HepG2 (cell line): ENCODE data around the gene TRIM44. TPM values are rescaled to one million over a fixed set of nuclear protein-coding genes. Genes with fewer than 3 reads are reported as not detected.
A peak's percentile ranks its signal among the peaks of the same experiment; 100 is the strongest.

Experiments used
- ATAC-seq: fragments of 200-7000 bp; cut with Tn5 transposase; 3 replicates; pipeline ENCODE4 v1.9.1; 2020; ENCODE audit warnings: mild to moderate bottlenecking, moderate library complexity
- BruUV-seq: library from RNA; stranded (reverse); fragments of 400-500 nt; replicated peaks from 2 replicates; lab custom pipeline; 2021; lab: Mats Ljungman, UMichigan
- CTCF ChIA-PET: fragments of 300-600 bp; formaldehyde crosslinking; extraction: SDS; loops from one replicate; lab custom pipeline; 2021; ENCODE audit warnings: low total read pairs, inconsistent platforms, low intra/inter-chr PET ratio; lab: Yijun Ruan, JAX
- POLR2A ChIA-PET: fragments of 350-600 bp; sonication (Branson Sonifier 250); formaldehyde crosslinking; loops from one replicate; lab custom pipeline; 2020; ENCODE audit warnings: antibody characterized with exemption, inconsistent platforms; lab: Yijun Ruan, JAX
- DNase-seq: peaks from one replicate; pipeline ENCODE4 v3.0.0-alpha.2; 2015; ENCODE audit warnings: low spot score
- FAIRE-seq: peaks from 3 replicates; lab custom pipeline; 2011; peaks lifted over from hg19 to GRCh38; lab: Jason Lieb, UNC
- H2AFZ ChIP-seq: one replicate; pipeline ENCODE4 v1.6.1; 2011; ENCODE audit warnings: low read length, inconsistent platforms
- H3K27ac ChIP-seq: fragments of 300-600 bp; 3 replicates; pipeline ENCODE4 v1.8.0; 2011; ENCODE audit warnings: mixed run types, mild to moderate bottlenecking, mixed read lengths, low read length, inconsistent platforms; ENCODE audit not compliant: insufficient read depth; ENCODE audit errors: extremely low read length
- H3K27me3 ChIP-seq, 2 experiments: fragments of 200-600 bp in 1 of 2; 2 replicates in 1 of 2; 3 replicates in 1 of 2; pipeline versions ENCODE4 v1.6.0 to v1.8.0; 2011; ENCODE audit warnings: low read length in 2 of 2, mild to moderate bottlenecking in 2 of 2, moderate library complexity in 2 of 2, inconsistent platforms in 1 of 2; ENCODE audit not compliant: insufficient read depth in 2 of 2, control insufficient read depth in 1 of 2
- H3K36me3 ChIP-seq, 2 experiments: fragments of 200-600 bp in 1 of 2; replicated peaks in 1 of 2; 2 replicates in 1 of 2; 3 replicates in 1 of 2; pipeline versions ENCODE4 v1.5.1 to v1.8.0; 2011; ENCODE audit warnings: low read length in 2 of 2, inconsistent platforms in 1 of 2; ENCODE audit not compliant: insufficient read depth in 2 of 2, control insufficient read depth in 1 of 2
- H3K4me1 ChIP-seq: 2 replicates; pipeline ENCODE4 v1.5.1; 2012; ENCODE audit warnings: low read length, inconsistent platforms; ENCODE audit not compliant: insufficient read depth
- H3K4me2 ChIP-seq: 2 replicates; pipeline ENCODE4 v1.6.0; 2011; ENCODE audit warnings: low read depth, low read length, inconsistent platforms
- H3K4me3 ChIP-seq, 3 experiments: fragments of 200-600 bp in 1 of 3; sonication (generic), shearing (Covaris generic) in 1 of 3; replicated peaks in 1 of 3; 2 replicates each; pipeline ENCODE4 v1.5.1; 2011 to 2016; ENCODE audit warnings: low read length in 3 of 3, inconsistent platforms in 2 of 3, low read depth in 2 of 3, mild to moderate bottlenecking in 2 of 3, control low read depth in 1 of 3, mixed read lengths in 1 of 3; ENCODE audit not compliant: insufficient read depth in 1 of 3
- H3K79me2 ChIP-seq: one replicate; pipeline ENCODE4 v1.6.1; 2011; ENCODE audit warnings: low read length, inconsistent platforms; ENCODE audit not compliant: insufficient read depth
- H3K9ac ChIP-seq: 2 replicates; pipeline ENCODE4 v1.6.0; 2011; ENCODE audit warnings: mild to moderate bottlenecking, low read depth, low read length, inconsistent platforms; ENCODE audit not compliant: insufficient read depth
- H3K9me3 ChIP-seq: 2 replicates; pipeline ENCODE4 v1.5.1; 2012; ENCODE audit warnings: mild to moderate bottlenecking, low read length
- H4K20me1 ChIP-seq: 2 replicates; pipeline ENCODE4 v1.6.0; 2011; ENCODE audit warnings: inconsistent platforms, mild to moderate bottlenecking, low read length, moderate library complexity; ENCODE audit not compliant: insufficient read depth
- ELF3 ChIP-seq: IDR thresholded peaks from 2 replicates; pipeline ENCODE4 v1.6.1; 2016; ENCODE audit warnings: missing genetic modification reagents, missing compliant biosample characterization
- HMG20B ChIP-seq: conservative IDR thresholded peaks from 2 replicates; pipeline ENCODE4 v1.6.1; 2016; ENCODE audit warnings: missing genetic modification reagents, missing compliant biosample characterization
- KDM5A ChIP-seq: fragments of 200-600 bp; sonication (generic); IDR thresholded peaks from 2 replicates; pipeline ENCODE4 v1.7.0; 2018; ENCODE audit warnings: antibody characterized with exemption, mild to moderate bottlenecking, low read length, borderline replicate concordance
- MAFF ChIP-seq: IDR thresholded peaks from 2 replicates; pipeline ENCODE4 v1.6.1; 2011; ENCODE audit warnings: low read depth, low read length, improper control_type of control experiment
- MAFK ChIP-seq, 2 experiments: IDR thresholded peaks in 1 of 2; conservative IDR thresholded peaks in 1 of 2; 2 replicates each; pipeline ENCODE4 v1.6.1; 2011; ENCODE audit warnings: improper control_type of control experiment in 2 of 2, low read length in 2 of 2
- PTBP1 ChIP-seq: fragments of 200-400 bp; formaldehyde crosslinking; IDR thresholded peaks from 2 replicates; pipeline ENCODE4 v1.6.1; 2018; ENCODE audit warnings: low read length, low read depth; ENCODE audit not compliant: poor library complexity, severe bottlenecking
- TERF1 ChIP-seq: sonication (generic); formaldehyde crosslinking; IDR thresholded peaks from 2 replicates; pipeline ENCODE4 v1.8.0; 2022; ENCODE audit warnings: mild to moderate bottlenecking, missing genetic modification reagents, moderate library complexity
- XBP1 ChIP-seq: sonication (generic); formaldehyde crosslinking; IDR thresholded peaks from 2 replicates; pipeline ENCODE4 v1.5.0; 2020; ENCODE audit warnings: missing genetic modification reagents
- WGBS: methylation state at CpG from one replicate; pipeline ENCODE4 v1.1.6; 2017; ENCODE audit warnings: low lambda C conversion rate; 5-methylcytosine and 5-hydroxymethylcytosine counted together
- in situ Hi-C: cut with HindIII; loops from 2 replicates; pipeline ENCODE4 v1.10.0; 2017; ENCODE audit warnings: low pct_unique_long_range_greater_than_20kb; ENCODE audit not compliant: extremely low pct_ligation_motif_present
- intact Hi-C: fragments of 100-400 bp; cut with micrococcal nuclease; formaldehyde crosslinking; loops from one replicate; pipeline ENCODE4 v1.10.0; 2022; ENCODE audit not compliant: unreplicated experiment
- polyA plus RNA-seq, 8 experiments: library from polyadenylated mRNA; depleted of rRNA in 3 of 8; stranded (reverse) in 7 of 8; unstranded in 1 of 8; fragments of >200 nt; fragmentation: Illumina TruSeq in 4 of 8; extraction: Trizol in 4 of 8; gene quantifications; 2 replicates each; pipeline versions ENCODE4 v1.2.1 to v1.2.3, GENCODE V29; 2011 to 2016; ENCODE audit warnings: low read depth in 4 of 8, missing spikeins in 1 of 8, mixed read lengths in 1 of 8; ENCODE audit not compliant: insufficient read depth in 1 of 8
- total RNA-seq, 5 experiments: library from RNA; depleted of rRNA; stranded (reverse); fragments of >200 nt; fragmentation: Illumina TruSeq; extraction: Trizol; gene quantifications; 2 replicates each; pipeline ENCODE4 v1.2.3, GENCODE V29; 2016; ENCODE audit warnings: low read depth in 1 of 5

TRIM44 gene
- total and polyA plus RNA-seq, 2 of the 13 experiments (the other 11 are each of a cell fraction or from before 2014, with no cell fraction given): 22.7 to 50.3 TPM

DNA sequence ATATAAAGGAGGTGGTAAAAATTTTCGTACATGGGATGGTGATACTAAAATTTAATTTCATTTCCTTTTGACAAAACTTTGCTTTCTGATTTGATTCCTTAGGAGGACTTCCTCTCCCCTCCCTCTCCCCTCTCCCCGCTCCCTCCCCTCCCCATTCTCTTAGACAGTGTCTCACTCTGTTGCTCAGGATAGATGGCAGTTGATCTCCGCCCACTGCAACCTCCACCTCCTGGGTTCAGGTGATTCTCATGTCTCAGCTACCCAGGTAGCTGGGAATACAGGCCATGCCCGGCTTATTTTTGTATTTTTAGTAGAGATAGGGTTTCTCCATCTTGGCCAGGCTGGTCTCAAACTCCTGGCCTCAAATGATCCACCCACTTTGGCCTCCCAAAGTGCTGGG is 15.9 kb downstream of the TRIM44 start (continued):
- no peak for TF ChIP-seq XBP1 (CRISPR knock-in tag)

DNA sequence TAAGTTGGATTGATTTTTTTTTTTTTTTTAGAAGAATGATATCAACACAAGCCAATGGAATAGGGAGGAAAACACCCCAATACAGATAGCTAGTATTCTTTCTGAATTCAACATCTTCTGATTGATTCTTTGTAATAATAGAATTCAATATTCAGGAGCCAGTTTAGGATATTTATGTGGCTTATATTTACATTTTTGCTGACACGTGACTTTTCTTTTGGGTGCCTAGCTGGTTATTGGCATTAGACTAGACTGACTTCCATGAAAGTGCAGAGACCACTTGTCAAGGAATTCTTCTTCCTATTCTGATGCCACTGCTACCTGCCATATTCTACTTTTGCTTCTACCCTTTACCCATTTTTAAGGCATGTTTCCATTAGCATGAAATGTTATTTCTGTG is 16.4 kb downstream of the TRIM44 start:
- BruUV-seq: no TSS peak
- Histone ChIP-seq H4K20me1 (peaks cover 20% of the 10 kb centered on the region), H3K27ac (no peak overlapping the region), H2AFZ (no peak overlapping the region), H3K36me3 (no peaks in the 10 kb centered on the region; a peak in 2 of 5 replicates), H3K4me3 (no peak overlapping the region), H3K4me2 (no peak overlapping the region), H3K27me3 (no peaks in the 10 kb centered on the region), H3K9ac (no peak overlapping the region), H3K4me1 (peaks cover 32% of the 10 kb centered on the region), H3K79me2 (peaks cover 59% of the 10 kb centered on the region), H3K9me3 (no peaks in the 10 kb centered on the region)
- 100% methylated on average over 1 of the region's 1 CpG for WGBS
- in situ Hi-C loops: no loop called here
- no peak for DNase-seq
- ATAC-seq: no peak
- intact Hi-C loops: no loop called here
- ChIA-PET POLR2A (no interaction called here), CTCF (no interaction called here)
- no peak for FAIRE-seq
- peak; percentile 95 to 98 for TF ChIP-seq MAFK (conservative IDR thresholded peaks at IDR 0.05 in 1 of 2, IDR thresholded peaks at IDR 0.05 in 1 of 2; ENCODE audit: low read length in 2 of 2)
- no peak for TF ChIP-seq KDM5A
- peak; percentile 97 for TF ChIP-seq MAFF

DNA sequence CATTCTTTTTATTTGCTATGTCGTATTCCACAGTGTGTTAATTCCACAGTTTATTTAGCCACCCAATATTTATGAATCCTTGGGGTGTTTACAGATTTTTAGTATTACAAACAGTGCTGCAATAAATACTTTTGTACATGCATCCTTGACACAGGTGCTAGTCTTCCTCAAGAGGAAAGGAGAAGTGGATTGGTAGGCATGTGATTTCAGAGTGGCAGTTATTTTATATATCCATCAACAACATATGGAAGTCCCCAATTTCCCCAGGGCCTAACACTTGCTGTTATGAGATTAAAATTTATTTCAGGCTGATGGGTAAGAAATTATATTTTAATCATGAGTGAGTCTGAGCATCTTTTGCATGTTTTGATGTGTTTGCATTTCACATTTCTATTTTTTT is 17.9 kb downstream of the TRIM44 start:
- Histone ChIP-seq H3K36me3 (no peaks in the 10 kb centered on the region; a peak in 2 of 5 replicates), H3K27ac (no peak overlapping the region), H3K27me3 (no peaks in the 10 kb centered on the region), H2AFZ (no peak overlapping the region), H3K4me3 (no peak overlapping the region), H4K20me1 (peaks cover 14% of the 10 kb centered on the region), H3K9ac (no peak overlapping the region), H3K9me3 (no peaks in the 10 kb centered on the region), H3K79me2 (peaks cover 48% of the 10 kb centered on the region), H3K4me2 (no peak overlapping the region), H3K4me1 (peaks cover 32% of the 10 kb centered on the region)
- TF ChIP-seq TERF1 (no peak), PTBP1 (no peak), ELF3 (no peak), HMG20B (no peak)
- FAIRE-seq (no peak), ATAC-seq (no peak), DNase-seq (no peak)
- in situ Hi-C loops: no loop called here
- ChIA-PET POLR2A (no interaction called here), CTCF (no interaction called here)
- BruUV-seq: no TSS peak
- intact Hi-C loops: no loop called here
- WGBS: 98% methylated on average over 1 of the region's 1 CpG
